ENCODE measurements around the gene RPS6KA5.

DNA sequence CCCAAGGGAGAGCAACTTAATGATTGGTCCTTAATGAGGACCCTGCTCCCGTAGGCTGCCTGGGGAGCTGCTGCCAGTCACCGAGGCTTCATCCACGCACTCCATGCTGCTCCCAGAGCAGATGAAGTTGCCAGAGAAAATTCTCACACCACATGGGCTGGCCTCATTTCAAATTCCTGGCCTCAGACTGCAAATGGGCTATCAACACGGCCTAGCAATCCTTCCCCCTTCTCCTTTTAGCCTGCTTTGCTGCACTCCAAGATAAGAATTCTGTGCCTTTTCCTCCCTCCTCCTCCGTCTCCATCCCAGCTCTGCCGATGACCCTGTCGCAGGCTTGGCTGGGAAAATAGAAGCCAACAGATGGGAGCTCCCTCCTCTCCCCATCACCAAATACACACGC, 42.7 kb upstream of the RPS6KA5 start:
- TF ChIP-seq, protein P1, sequence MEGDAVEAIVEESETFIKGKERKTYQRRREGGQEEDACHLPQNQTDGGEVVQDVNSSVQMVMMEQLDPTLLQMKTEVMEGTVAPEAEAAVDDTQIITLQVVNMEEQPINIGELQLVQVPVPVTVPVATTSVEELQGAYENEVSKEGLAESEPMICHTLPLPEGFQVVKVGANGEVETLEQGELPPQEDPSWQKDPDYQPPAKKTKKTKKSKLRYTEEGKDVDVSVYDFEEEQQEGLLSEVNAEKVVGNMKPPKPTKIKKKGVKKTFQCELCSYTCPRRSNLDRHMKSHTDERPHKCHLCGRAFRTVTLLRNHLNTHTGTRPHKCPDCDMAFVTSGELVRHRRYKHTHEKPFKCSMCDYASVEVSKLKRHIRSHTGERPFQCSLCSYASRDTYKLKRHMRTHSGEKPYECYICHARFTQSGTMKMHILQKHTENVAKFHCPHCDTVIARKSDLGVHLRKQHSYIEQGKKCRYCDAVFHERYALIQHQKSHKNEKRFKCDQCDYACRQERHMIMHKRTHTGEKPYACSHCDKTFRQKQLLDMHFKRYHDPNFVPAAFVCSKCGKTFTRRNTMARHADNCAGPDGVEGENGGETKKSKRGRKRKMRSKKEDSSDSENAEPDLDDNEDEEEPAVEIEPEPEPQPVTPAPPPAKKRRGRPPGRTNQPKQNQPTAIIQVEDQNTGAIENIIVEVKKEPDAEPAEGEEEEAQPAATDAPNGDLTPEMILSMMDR (IDR thresholded peaks at IDR 0.05; ENCODE audit: low read length) = no peak
- TF ChIP-seq EZH2 (IDR thresholded peaks at IDR 0.05; ENCODE audit: borderline replicate concordance, low read length) = no peak
